Neuronal stem cell (in vitro differentiated cells): Measurements from ENCODE around the gene GYS2. TPM values are rescaled to one million over a fixed set of nuclear protein-coding genes. Genes with fewer than 3 reads are reported as not detected.

Experiments
- DNase-seq: peaks from one replicate; pipeline ENCODE4 v3.0.0-alpha.2; 2013; ENCODE audit warnings: low spot score
- H2AFZ ChIP-seq: one replicate; pipeline ENCODE4 v1.6.1; 2013; ENCODE audit warnings: mild to moderate bottlenecking, low read length, inconsistent platforms
- H2AK5ac ChIP-seq: 2 replicates; pipeline ENCODE4 v1.6.1; 2013; ENCODE audit warnings: low read depth, mild to moderate bottlenecking, inconsistent platforms, low read length, moderate library complexity, mixed read lengths
- H2BK120ac ChIP-seq: 2 replicates; pipeline ENCODE4 v1.6.1; 2013; ENCODE audit warnings: low read depth, mild to moderate bottlenecking, inconsistent platforms, low read length, moderate library complexity, mixed read lengths
- H2BK12ac ChIP-seq: one replicate; pipeline ENCODE4 v1.6.1; 2013; ENCODE audit warnings: low read length, inconsistent platforms
- H2BK15ac ChIP-seq: 2 replicates; pipeline ENCODE4 v1.6.1; 2013; ENCODE audit warnings: mild to moderate bottlenecking, low read length, inconsistent platforms, mixed read lengths
- H2BK5ac ChIP-seq: one replicate; pipeline ENCODE4 v1.6.1; 2013; ENCODE audit warnings: inconsistent platforms, mild to moderate bottlenecking, low read length, moderate library complexity
- H3K14ac ChIP-seq: one replicate; pipeline ENCODE4 v1.6.1; 2013; ENCODE audit warnings: low read length, inconsistent platforms
- H3K18ac ChIP-seq: 2 replicates; pipeline ENCODE4 v1.6.1; 2013; ENCODE audit warnings: low read length, inconsistent platforms
- H3K23ac ChIP-seq: 2 replicates; pipeline ENCODE4 v1.6.1; 2013; ENCODE audit warnings: low read depth, mild to moderate bottlenecking, mixed read lengths, low read length, inconsistent platforms; ENCODE audit not compliant: poor library complexity
- H3K27ac ChIP-seq: replicated peaks from 3 replicates; pipeline ENCODE4 v1.5.1; 2013; ENCODE audit warnings: low read length, inconsistent platforms
- H3K27me3 ChIP-seq, 3 experiments: 2 replicates each; pipeline ENCODE4 v1.6.1; 2013; ENCODE audit warnings: low read length in 3 of 3, mild to moderate bottlenecking in 2 of 3, inconsistent platforms in 1 of 3, low read depth in 1 of 3, mixed read lengths in 1 of 3, moderate library complexity in 1 of 3; ENCODE audit not compliant: control insufficient read depth in 3 of 3, insufficient read depth in 3 of 3
- H3K36me3 ChIP-seq, 2 donors: replicated peaks in 1 of 2; 2 replicates each; pipeline ENCODE4 v1.6.1; 2013; ENCODE audit warnings: low read length in 2 of 2; ENCODE audit not compliant: control insufficient read depth in 2 of 2, insufficient read depth in 2 of 2
- H3K4ac ChIP-seq: 2 replicates; pipeline ENCODE4 v1.6.1; 2013; ENCODE audit warnings: inconsistent platforms, mild to moderate bottlenecking, low read length, moderate library complexity
- H3K4me1 ChIP-seq, 2 donors: 1 replicate in 1 of 2; 2 replicates in 1 of 2; pipeline ENCODE4 v1.6.1; 2013; ENCODE audit warnings: low read length in 2 of 2, low read depth in 1 of 2; ENCODE audit not compliant: control insufficient read depth in 2 of 2, insufficient read depth in 1 of 2
- H3K4me2 ChIP-seq: one replicate; pipeline ENCODE4 v1.6.1; 2013; ENCODE audit warnings: mild to moderate bottlenecking, low read length, inconsistent platforms; ENCODE audit not compliant: insufficient read depth, poor library complexity, severe bottlenecking
- H3K4me3 ChIP-seq, 2 donors: 2 replicates each; pipeline ENCODE4 v1.5.1; 2013; ENCODE audit warnings: low read length in 2 of 2, mild to moderate bottlenecking in 2 of 2, inconsistent platforms in 1 of 2, moderate library complexity in 1 of 2
- H3K79me1 ChIP-seq: one replicate; pipeline ENCODE4 v1.6.1; 2013; ENCODE audit warnings: low read depth, mild to moderate bottlenecking, inconsistent platforms, low read length, moderate library complexity
- H3K9ac ChIP-seq: one replicate; pipeline ENCODE4 v1.6.1; 2013; ENCODE audit warnings: mild to moderate bottlenecking, low read depth, low read length, inconsistent platforms; ENCODE audit not compliant: poor library complexity
- H3K9me3 ChIP-seq, 2 donors: replicated peaks in 1 of 2; 2 replicates each; pipeline versions ENCODE3 to v1.6.1; 2013; ENCODE audit warnings: low read length in 2 of 2, mild to moderate bottlenecking in 2 of 2, inconsistent platforms in 1 of 2, low read depth in 1 of 2, mixed read lengths in 1 of 2, moderate library complexity in 1 of 2; ENCODE audit not compliant: control insufficient read depth in 2 of 2, insufficient read depth in 1 of 2
- H4K8ac ChIP-seq: one replicate; pipeline ENCODE4 v1.6.1; 2013; ENCODE audit warnings: low read depth, mild to moderate bottlenecking, inconsistent platforms, low read length, moderate library complexity
- H4K91ac ChIP-seq: one replicate; pipeline ENCODE4 v1.6.1; 2013; ENCODE audit warnings: low read length, low read depth, mild to moderate bottlenecking, inconsistent platforms; ENCODE audit not compliant: poor library complexity
- WGBS, 2 donors: extraction: QIAGEN DNeasy Blood & Tissue Kit; methylation state at CpG; one replicate each; pipeline ENCODE4 v1.1.7; 2013; ENCODE audit warnings: missing lambda C conversion rate in 2 of 2, mixed read lengths in 1 of 2; ENCODE audit not compliant: insufficient read length in 2 of 2, insufficient replicate concordance in 1 of 2; ENCODE audit errors: extremely low coverage in 2 of 2; 5-methylcytosine and 5-hydroxymethylcytosine counted together
- polyA plus RNA-seq, 2 experiments: library from polyadenylated mRNA; stranded (reverse); fragments of 200-250 nt; gene quantifications; one replicate each; pipeline ENCODE4 v1.2.3, GENCODE V29; 2013

GYS2 gene
- not detected for polyA plus RNA-seq (2013, experiment 1 of 2)
- not detected for polyA plus RNA-seq (2013, experiment 2 of 2)

GRCh38 chr12:21604245-21605101 lies at the start of gene GYS2:
Gene GYS2 (minus strand): TSS chr12:21604847. CDS start chr12:21604592, 255 bp downstream.
- Histone ChIP-seq H2BK5ac (no peak within 1 kb of the TSS), H3K4me3 (no peak within 1 kb of the TSS), H3K9ac (no peak within 1 kb of the TSS)

GRCh38 chr12:21651821-21652220 lies 47.2 kb upstream of the GYS2 start:
- no peaks in the 10 kb centered on the region for H3K9me3 ChIP-seq
- no peak overlapping the region for H3K27ac ChIP-seq
- no peak overlapping the region for H2BK15ac ChIP-seq
- no CpG with 5 or more reads among the region's 1 CpG for WGBS, 2 donors
- no peak overlapping the region for H2BK5ac ChIP-seq
- H2AK5ac ChIP-seq = no peak overlapping the region
- H3K27me3 ChIP-seq = no peaks in the 10 kb centered on the region
- no peak overlapping the region for H2BK12ac ChIP-seq
- no peak overlapping the region for H3K23ac ChIP-seq
- H3K4me1 ChIP-seq = peaks cover 0 to 4% of the 10 kb centered on the region in 2 donors
- H2BK120ac ChIP-seq = no peak overlapping the region
- no peak overlapping the region for H4K91ac ChIP-seq
- H3K79me1 ChIP-seq = peaks cover 4% of the 10 kb centered on the region
- H3K9ac ChIP-seq = no peak overlapping the region
- no peak overlapping the region for H4K8ac ChIP-seq
- H3K4ac ChIP-seq = no peak overlapping the region
- no peak overlapping the region for H3K4me3 ChIP-seq
- no peak for DNase-seq
- no peak overlapping the region for H3K14ac ChIP-seq
- no peak overlapping the region for H3K4me2 ChIP-seq
- H3K18ac ChIP-seq = no peak overlapping the region
- no peak overlapping the region for H2AFZ ChIP-seq
- H3K36me3 ChIP-seq = peaks cover 21 to 98% of the 10 kb centered on the region in 2 donors

More at GRCh38 chr12:21604245-21605101, at the start of gene GYS2:
- no peak within 1 kb of the TSS for H2BK12ac ChIP-seq
- peak within 1 kb of the TSS; percentile 73 for H2AFZ ChIP-seq
- no peak within 1 kb of the TSS for H3K23ac ChIP-seq
- no peaks in the 10 kb centered on the region for H3K36me3 ChIP-seq
- no peak within 1 kb of the TSS for H4K8ac ChIP-seq
- no peak within 1 kb of the TSS for H2BK15ac ChIP-seq
- no peak for DNase-seq
- H2BK120ac ChIP-seq = no peak within 1 kb of the TSS
- no peaks in the 10 kb centered on the region for H3K27me3 ChIP-seq
- no peaks in the 10 kb centered on the region for H3K79me1 ChIP-seq
- H3K27ac ChIP-seq = no peak within 1 kb of the TSS
- no peak within 1 kb of the TSS for H4K91ac ChIP-seq
- H3K4me2 ChIP-seq = no peak within 1 kb of the TSS
- H3K18ac ChIP-seq = no peak within 1 kb of the TSS
- H3K4me1 ChIP-seq = peaks cover 4 to 6% of the 10 kb centered on the region in 2 donors
- WGBS, 2 donors = no CpG with 5 or more reads among the region's 7 CpGs
- H3K4ac ChIP-seq = no peak within 1 kb of the TSS
- no peaks in the 10 kb centered on the region for H3K9me3 ChIP-seq
- H3K14ac ChIP-seq = no peak within 1 kb of the TSS
- no peak within 1 kb of the TSS for H2AK5ac ChIP-seq

GRCh38 chr12:21650997-21651396 lies 46.4 kb upstream of the GYS2 start:
- peaks cover 23 to 100% of the 10 kb centered on the region in 2 donors for H3K36me3 ChIP-seq

GRCh38 chr12:21649034-21649433 lies 44.4 kb upstream of the GYS2 start:
- no peaks in the 10 kb centered on the region for H3K9me3 ChIP-seq
- H2BK5ac ChIP-seq = no peak overlapping the region
- H3K79me1 ChIP-seq = peaks cover 4% of the 10 kb centered on the region
- H3K27me3 ChIP-seq = no peaks in the 10 kb centered on the region
- H2BK120ac ChIP-seq = no peak overlapping the region
- H3K14ac ChIP-seq = no peak overlapping the region
- WGBS, 2 donors = no CpG with 5 or more reads among the region's 3 CpGs
- DNase-seq = no peak
- no peak overlapping the region for H4K91ac ChIP-seq
- H3K23ac ChIP-seq = no peak overlapping the region
- no peak overlapping the region for H3K18ac ChIP-seq
- H2BK12ac ChIP-seq = no peak overlapping the region
- no peak overlapping the region for H3K4ac ChIP-seq
- no peak overlapping the region for H2AK5ac ChIP-seq
- H3K27ac ChIP-seq = no peak overlapping the region
- H2BK15ac ChIP-seq = no peak overlapping the region
- peaks cover 0 to 9% of the 10 kb centered on the region in 2 donors for H3K4me1 ChIP-seq
- no peak overlapping the region for H4K8ac ChIP-seq
- H3K36me3 ChIP-seq = peaks cover 27 to 100% of the 10 kb centered on the region in 2 donors
- H3K4me2 ChIP-seq = no peak overlapping the region
- H3K4me3 ChIP-seq = no peak overlapping the region
- no peak overlapping the region for H3K9ac ChIP-seq
- H2AFZ ChIP-seq = no peak overlapping the region

More at GRCh38 chr12:21650997-21651396, 46.4 kb upstream of the GYS2 start:
- Histone ChIP-seq H3K4me2 (no peak overlapping the region), H3K9ac (no peak overlapping the region), H4K8ac (no peak overlapping the region), H2AK5ac (no peak overlapping the region), H3K27me3 (no peaks in the 10 kb centered on the region), H2BK15ac (no peak overlapping the region), H3K4me3 (no peak overlapping the region), H3K79me1 (peaks cover 4% of the 10 kb centered on the region), H2BK120ac (no peak overlapping the region), H3K4ac (no peak overlapping the region), H3K14ac (no peak overlapping the region), H2BK5ac (no peak overlapping the region), H4K91ac (no peak overlapping the region), H3K23ac (no peak overlapping the region), H3K9me3 (no peaks in the 10 kb centered on the region), H3K4me1 (peaks cover 0 to 4% of the 10 kb centered on the region in 2 donors), H3K18ac (no peak overlapping the region), H3K27ac (no peak overlapping the region), H2AFZ (no peak overlapping the region), H2BK12ac (no peak overlapping the region)
- WGBS, 2 donors = no CpG with 5 or more reads among the region's 1 CpG
- no peak for DNase-seq
